ENCODE data around the gene AGMO. TPM values are rescaled to one million over a fixed set of nuclear protein-coding genes. Genes with fewer than 3 reads are reported as not detected.
"Not testable (repeated sequence)": the region's sequence is repeated elsewhere in the genome, so short reads cannot be mapped to it uniquely, and the experiment has no call there.

AGMO gene
- total RNA-seq, 1 donor: not detected

GRCh38 chr7:15314922-15315321 is 246.9 kb downstream of the AGMO start:
- TF ChIP-seq, protein P1, sequence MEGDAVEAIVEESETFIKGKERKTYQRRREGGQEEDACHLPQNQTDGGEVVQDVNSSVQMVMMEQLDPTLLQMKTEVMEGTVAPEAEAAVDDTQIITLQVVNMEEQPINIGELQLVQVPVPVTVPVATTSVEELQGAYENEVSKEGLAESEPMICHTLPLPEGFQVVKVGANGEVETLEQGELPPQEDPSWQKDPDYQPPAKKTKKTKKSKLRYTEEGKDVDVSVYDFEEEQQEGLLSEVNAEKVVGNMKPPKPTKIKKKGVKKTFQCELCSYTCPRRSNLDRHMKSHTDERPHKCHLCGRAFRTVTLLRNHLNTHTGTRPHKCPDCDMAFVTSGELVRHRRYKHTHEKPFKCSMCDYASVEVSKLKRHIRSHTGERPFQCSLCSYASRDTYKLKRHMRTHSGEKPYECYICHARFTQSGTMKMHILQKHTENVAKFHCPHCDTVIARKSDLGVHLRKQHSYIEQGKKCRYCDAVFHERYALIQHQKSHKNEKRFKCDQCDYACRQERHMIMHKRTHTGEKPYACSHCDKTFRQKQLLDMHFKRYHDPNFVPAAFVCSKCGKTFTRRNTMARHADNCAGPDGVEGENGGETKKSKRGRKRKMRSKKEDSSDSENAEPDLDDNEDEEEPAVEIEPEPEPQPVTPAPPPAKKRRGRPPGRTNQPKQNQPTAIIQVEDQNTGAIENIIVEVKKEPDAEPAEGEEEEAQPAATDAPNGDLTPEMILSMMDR (IDR thresholded peaks at IDR 0.05; ENCODE audit: insufficient read depth, low read depth, low read length): no peak
- H3K4me3 ChIP-seq (ENCODE audit: low read depth, low read length): no peak overlapping the region
- DNase-seq (ENCODE audit: low read depth): no peak

GRCh38 chr7:15313361-15313760 is 248.5 kb downstream of the AGMO start:
- no peak overlapping the region for H3K4me3 ChIP-seq (ENCODE audit: low read depth, low read length)
- TF ChIP-seq, protein P1 (IDR thresholded peaks at IDR 0.05; ENCODE audit: insufficient read depth, low read depth, low read length): no peak
- no peak for DNase-seq (ENCODE audit: low read depth)

- no peak overlapping the region for H3K4me3 ChIP-seq (ENCODE audit: low read depth, low read length)
- DNase-seq (ENCODE audit: low read depth): no peak
- TF ChIP-seq, protein P1 (IDR thresholded peaks at IDR 0.05; ENCODE audit: insufficient read depth, low read depth, low read length): no peak
Measured at GRCh38 chr7:15309872-15310271, 251.9 kb downstream of the AGMO start.

DNA sequence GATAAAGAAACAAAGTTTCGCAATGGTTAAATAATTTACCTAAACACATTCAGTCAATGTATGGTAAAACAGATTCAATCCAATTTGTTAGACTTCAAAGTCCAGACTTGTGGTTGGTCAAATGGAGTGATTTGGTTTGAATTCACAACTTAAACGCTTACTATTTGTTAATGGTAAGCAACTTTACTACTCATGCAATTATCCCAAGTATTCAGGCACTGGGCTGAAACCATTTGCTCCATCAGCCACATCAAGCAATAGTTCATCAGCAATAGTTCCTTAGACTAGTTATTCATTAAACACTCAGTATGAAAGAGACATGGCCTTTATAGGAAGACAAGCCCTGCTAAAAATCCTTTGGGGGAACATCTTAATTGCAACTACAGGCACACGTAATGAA is 253.0 kb downstream of the AGMO start:
- no peak overlapping the region for H3K4me3 ChIP-seq (ENCODE audit: low read depth, low read length)
- TF ChIP-seq, protein P1 (IDR thresholded peaks at IDR 0.05; ENCODE audit: insufficient read depth, low read depth, low read length): no peak
- DNase-seq (ENCODE audit: low read depth): no peak

GRCh38 chr7:15306296-15306695 is 255.5 kb downstream of the AGMO start:
- DNase-seq (ENCODE audit: low read depth): no peak
- TF ChIP-seq, protein P1 (IDR thresholded peaks at IDR 0.05; ENCODE audit: insufficient read depth, low read depth, low read length): no peak
- H3K4me3 ChIP-seq (ENCODE audit: low read depth, low read length): no peak overlapping the region

DNA sequence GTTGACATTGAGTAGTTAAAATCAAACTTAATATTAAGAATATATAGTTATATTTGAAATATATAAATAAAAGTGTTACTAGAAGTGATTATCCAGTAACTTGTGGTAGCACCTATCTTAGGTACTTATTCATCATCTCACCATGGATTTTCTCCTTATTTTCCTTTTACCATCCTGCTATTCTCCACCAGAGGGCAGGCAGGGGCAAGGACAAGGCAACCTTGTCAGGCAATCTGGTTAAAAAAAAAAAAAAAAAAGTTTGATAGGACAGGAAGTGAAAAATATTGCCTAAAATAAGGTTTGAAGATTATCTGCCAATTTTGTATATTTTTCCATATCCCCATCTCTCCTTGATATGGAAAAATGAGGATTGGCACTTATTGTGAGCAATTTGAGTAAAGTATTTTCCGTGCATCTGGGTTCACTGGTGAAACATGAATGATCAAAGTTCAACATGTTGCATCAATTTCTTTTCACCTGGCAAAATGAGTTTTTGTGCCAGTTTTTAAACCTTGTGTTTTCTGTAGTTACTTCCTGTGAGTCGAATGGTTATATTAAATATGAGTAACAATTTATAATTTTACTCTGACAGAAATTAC is 256.7 kb downstream of the AGMO start:
- peak; percentile 51 for DNase-seq (ENCODE audit: low read depth)
- H3K4me3 ChIP-seq (ENCODE audit: low read depth, low read length): no peak overlapping the region
- TF ChIP-seq, protein P1 (IDR thresholded peaks at IDR 0.05; ENCODE audit: insufficient read depth, low read depth, low read length): peak; percentile 85

DNA sequence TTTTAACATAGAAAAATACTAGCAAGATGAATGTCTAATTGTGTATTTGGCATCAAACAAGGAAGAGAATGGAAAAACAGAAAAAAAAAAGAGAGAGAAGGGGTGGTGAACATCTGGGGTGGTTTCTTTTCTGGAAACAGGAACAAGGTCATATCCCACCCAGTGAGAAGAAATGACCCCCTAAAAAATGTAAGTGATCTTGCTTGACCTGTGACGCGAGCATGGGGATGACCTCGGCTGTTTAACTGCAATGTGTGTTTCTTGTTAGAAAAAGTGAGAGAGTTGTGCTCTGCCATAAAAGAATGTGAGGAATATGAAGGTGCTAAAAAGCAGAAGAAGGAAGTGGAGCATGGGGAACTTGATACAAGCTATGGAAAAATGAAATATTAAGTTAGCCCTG is 258.5 kb downstream of the AGMO start:
- H3K4me3 ChIP-seq (ENCODE audit: low read depth, low read length): no peak overlapping the region
- TF ChIP-seq, protein P1 (IDR thresholded peaks at IDR 0.05; ENCODE audit: insufficient read depth, low read depth, low read length): no peak
- no peak for DNase-seq (ENCODE audit: low read depth)

DNA sequence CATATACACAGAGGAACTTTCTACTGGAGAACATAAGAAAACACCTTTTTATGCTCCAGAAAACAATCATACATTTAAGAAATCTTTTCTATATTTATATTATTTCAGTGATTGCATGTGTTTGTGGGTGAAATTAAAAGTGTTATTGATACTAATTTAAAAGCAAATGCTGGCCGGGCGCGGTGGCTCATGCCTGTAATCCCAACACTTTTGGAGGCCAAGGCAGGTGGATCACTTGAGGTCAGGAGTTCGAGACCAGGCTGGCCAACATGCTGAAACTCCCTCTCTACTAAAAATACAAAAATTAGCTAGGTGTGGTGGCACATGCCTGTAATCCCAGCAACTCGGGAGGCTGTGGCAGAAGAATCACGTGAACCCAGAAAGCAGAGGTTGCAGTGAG is 260.8 kb downstream of the AGMO start:
- not testable (repeated sequence) for H3K4me3 ChIP-seq (ENCODE audit: low read depth, low read length); DNase-seq (ENCODE audit: low read depth)
